ENCODE results near the gene UNC45A.

The UNC45A gene

GRCh38 chr15:90960298-90961091 is 25.4 kb downstream of the UNC45A start:
- FAIRE-seq (no peak), DNase-seq (ENCODE audit: low spot score) (no peak)

- no peak for FAIRE-seq
- no peak for DNase-seq (ENCODE audit: low spot score)
Measured at GRCh38 chr15:90962021-90962420, 26.9 kb downstream of the UNC45A start.

- no peak for FAIRE-seq
- no peak for DNase-seq (ENCODE audit: low spot score)
Measured at GRCh38 chr15:90966262-90966661, 31.2 kb downstream of the UNC45A start.

GRCh38 chr15:90967206-90967605 is 32.1 kb downstream of the UNC45A start:
- DNase-seq (ENCODE audit: low spot score): no peak
- no peak for FAIRE-seq

GRCh38 chr15:90968434-90968833 is 33.3 kb downstream of the UNC45A start:
- FAIRE-seq (no peak), DNase-seq (ENCODE audit: low spot score) (no peak)

- FAIRE-seq (no peak), DNase-seq (ENCODE audit: low spot score) (no peak)
Measured at GRCh38 chr15:90970274-90970673, 35.2 kb downstream of the UNC45A start.

GRCh38 chr15:90972133-90972532 is 37.0 kb downstream of the UNC45A start:
- FAIRE-seq (no peak), DNase-seq (ENCODE audit: low spot score) (no peak)

- FAIRE-seq: no peak
- no peak for DNase-seq (ENCODE audit: low spot score)
Measured at GRCh38 chr15:90974216-90974615, 39.1 kb downstream of the UNC45A start.

GRCh38 chr15:90979582-90979981 is 44.5 kb downstream of the UNC45A start:
- FAIRE-seq: no peak
- no peak for DNase-seq (ENCODE audit: low spot score)

- DNase-seq (ENCODE audit: low spot score): no peak
- FAIRE-seq: no peak
Measured at GRCh38 chr15:90981681-90982080, 46.6 kb downstream of the UNC45A start.

- FAIRE-seq (no peak), DNase-seq (ENCODE audit: low spot score) (no peak)
Measured at GRCh38 chr15:90982135-90982534, 47.0 kb downstream of the UNC45A start.

- DNase-seq (ENCODE audit: low spot score) (no peak), FAIRE-seq (no peak)
Measured at GRCh38 chr15:90986790-90987507, 51.9 kb downstream of the UNC45A start.

GRCh38 chr15:90987561-90988141 is 52.6 kb downstream of the UNC45A start:
- FAIRE-seq (no peak), DNase-seq (ENCODE audit: low spot score) (no peak)

GRCh38 chr15:90988296-90988695 is 53.2 kb downstream of the UNC45A start:
- no peak for FAIRE-seq
- no peak for DNase-seq (ENCODE audit: low spot score)

GRCh38 chr15:90989040-90989768 is 54.1 kb downstream of the UNC45A start:
- FAIRE-seq (no peak), DNase-seq (ENCODE audit: low spot score) (no peak)

- DNase-seq (ENCODE audit: low spot score) (no peak), FAIRE-seq (no peak)
Measured at GRCh38 chr15:90990446-90990845, 55.4 kb downstream of the UNC45A start.

- FAIRE-seq (no peak), DNase-seq (ENCODE audit: low spot score) (no peak)
Measured at GRCh38 chr15:90991587-90992285, 56.7 kb downstream of the UNC45A start.

- FAIRE-seq (no peak), DNase-seq (ENCODE audit: low spot score) (no peak)
Measured at GRCh38 chr15:90994059-90994416, 59.0 kb downstream of the UNC45A start.

- FAIRE-seq (peak; percentile 80), DNase-seq (ENCODE audit: low spot score) (peak; percentile 95)
Measured at GRCh38 chr15:90994417-90995311, 59.6 kb downstream of the UNC45A start, which contains the start of gene PRC1. PRC1 (minus strand) TSS chr15:90994535; CDS start chr15:90994417, 118 bp downstream.

GRCh38 chr15:90998737-90999136 is 63.7 kb downstream of the UNC45A start:
- DNase-seq (ENCODE audit: low spot score): no peak
- FAIRE-seq: no peak
